ENCODE measurements around the gene ESPL1. TPM values are rescaled to one million over a fixed set of nuclear protein-coding genes. Genes with fewer than 3 reads are reported as not detected.

ESPL1 gene
- total and polyA plus RNA-seq, 2 of the 13 experiments (the other 11 are each of a cell fraction or from before 2014, with no cell fraction given): 5.8 to 11.5 TPM

DNA sequence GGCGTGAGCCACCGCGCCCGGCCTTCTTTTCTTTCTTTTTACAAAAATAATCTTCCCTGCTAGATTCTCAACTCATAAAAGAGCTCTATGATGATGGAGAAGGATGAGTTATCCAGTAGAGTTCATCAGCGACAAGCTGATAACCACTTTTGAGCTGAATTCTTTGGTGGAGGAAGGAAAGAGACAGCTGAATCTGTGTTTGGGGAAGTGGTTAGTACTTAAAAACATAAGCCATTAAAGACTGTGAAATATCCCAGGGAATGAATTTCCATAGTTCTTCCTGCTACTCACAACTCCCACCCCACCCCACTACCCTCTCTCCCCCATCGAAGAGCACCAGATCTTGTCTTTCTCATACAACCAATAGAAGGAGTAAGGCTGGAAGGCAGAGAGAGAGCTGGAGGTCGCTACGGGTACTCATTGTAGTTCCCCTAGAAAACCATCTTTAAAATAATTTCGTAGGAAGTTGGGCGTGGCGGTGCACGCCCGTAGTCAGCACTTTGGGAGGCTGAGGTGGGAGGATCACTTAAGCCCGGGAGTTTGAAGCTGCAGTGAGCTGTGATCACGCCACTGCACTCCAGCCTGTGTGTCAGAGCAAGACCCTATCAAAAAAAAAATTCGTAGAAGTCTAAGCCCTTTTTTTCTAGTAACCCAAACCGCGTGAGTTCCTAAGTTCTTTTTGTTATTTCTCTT lies 647 bp upstream of the ESPL1 start:
- no peaks in the 10 kb centered on the region for H3K9me3 ChIP-seq (ENCODE audit: low read length)
- H3K4me3 ChIP-seq (replicated peaks in 1 of 3; ENCODE audit: insufficient read depth in 1 of 3, low read depth in 2 of 3, low read length in 3 of 3): peak overlapping the region; percentile 77 to 96 (median 91)
- 0 out of 2 replicates have a peak, but pooled peaks have one; percentile 20 for TF ChIP-seq MTF2 (CRISPR knock-in tag; IDR thresholded peaks at IDR 0.05; ENCODE audit: borderline replicate concordance)
- TF ChIP-seq KDM1A (CRISPR knock-in tag; IDR thresholded peaks at IDR 0.05): no peak
- TF ChIP-seq, protein P1, sequence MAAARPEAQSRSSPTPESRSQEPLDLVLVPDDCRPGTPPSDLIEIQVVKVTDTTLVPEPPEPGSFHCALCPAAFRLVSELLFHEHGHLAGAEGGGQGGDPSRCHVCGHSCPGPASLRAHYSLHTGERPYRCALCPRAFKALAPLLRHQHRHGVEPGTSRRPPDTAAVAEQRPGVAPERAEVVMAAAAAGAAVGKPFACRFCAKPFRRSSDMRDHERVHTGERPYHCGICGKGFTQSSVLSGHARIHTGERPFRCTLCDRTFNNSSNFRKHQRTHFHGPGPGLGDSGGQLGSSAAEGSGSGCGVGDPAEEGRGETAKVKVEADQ (CRISPR knock-in tag; IDR thresholded peaks at IDR 0.05; ENCODE audit: borderline replicate concordance): no peak
- BruUV-seq (replicated peaks): no TSS peak
- intact Hi-C loops (cut with micrococcal nuclease; ENCODE audit: unreplicated experiment): no loop called here
- H3K27me3 ChIP-seq (ENCODE audit: control insufficient read depth in 1 of 2, insufficient read depth in 2 of 2, low read length in 2 of 2): no peaks in the 10 kb centered on the region
- 44% methylated on average over 18 of the region's 18 CpGs for WGBS (ENCODE audit: low lambda C conversion rate)
- no peak overlapping the region for H3K27ac ChIP-seq (ENCODE audit: extremely low read length, insufficient read depth, low read length)
- H3K79me2 ChIP-seq (ENCODE audit: insufficient read depth, low read length): peaks cover 12% of the 10 kb centered on the region
- no peak for DNase-seq (ENCODE audit: low spot score)
- peak overlapping the region; percentile 66; the same call in 1 of the 2 replicates for H3K9ac ChIP-seq (ENCODE audit: insufficient read depth, low read depth, low read length)
- peak overlapping the region; percentile 55 for H2AFZ ChIP-seq (ENCODE audit: low read length)
- H3K36me3 ChIP-seq (replicated peaks in 1 of 2; ENCODE audit: control insufficient read depth in 1 of 2, insufficient read depth in 2 of 2, low read length in 2 of 2): peaks cover 3 to 6% of the 10 kb centered on the region in 2 experiments; a peak in 2 of 5 replicates
- ChIA-PET POLR2A (interaction anchor here (0.8 to 2.7 kb wide), 9 partner anchors 13 to 188 kb away, joined by 3 to 12 read pairs (median 3); partner anchors contain the start of genes AAAS, CSAD, PFDN5 and SPRYD3), CTCF (ENCODE audit: low intra/inter-chr PET ratio, low total read pairs) (interaction anchor here (0.9 kb wide), 1 partner anchor 55 kb away, joined by 5 read pairs; no protein-coding TSS in a partner anchor)
- ATAC-seq: peak; percentile 29
- peak overlapping the region; percentile 82 for H3K4me2 ChIP-seq (ENCODE audit: low read depth, low read length)
- H4K20me1 ChIP-seq (ENCODE audit: insufficient read depth, low read length): no peaks in the 10 kb centered on the region
- peaks cover 28% of the 10 kb centered on the region for H3K4me1 ChIP-seq (ENCODE audit: insufficient read depth, low read length)
- in situ Hi-C loops (cut with HindIII; ENCODE audit: extremely low pct_ligation_motif_present, low pct_unique_long_range_greater_than_20kb): loop anchor here (5.0 kb wide), 1 partner anchor 50 kb away; no protein-coding TSS in a partner anchor
- no peak for FAIRE-seq

Measured in HepG2 (cell line).